OCI-LY1 (cell line): Measurements from ENCODE around the gene CDKN1C.

Experiments
- H2AFZ ChIP-seq: fragments of 200-600 bp; sonication (generic), shearing (Covaris generic); 2 replicates; pipeline ENCODE4 v1.6.0; 2014; ENCODE audit warnings: antibody characterized with exemption, mild to moderate bottlenecking, low read length
- H3F3A ChIP-seq: fragments of 200-600 bp; sonication (generic), shearing (Covaris generic); 2 replicates; pipeline ENCODE4 v1.6.0; 2014; ENCODE audit warnings: mild to moderate bottlenecking, antibody characterized with exemption, low read length, moderate library complexity; ENCODE audit not compliant: insufficient read depth
- H3K27ac ChIP-seq: fragments of 200-600 bp; sonication (generic); 2 replicates; pipeline ENCODE4 v1.5.1; 2014; ENCODE audit warnings: low read length, mixed run types, mild to moderate bottlenecking, low read depth; ENCODE audit not compliant: poor library complexity, severe bottlenecking
- H3K27me3 ChIP-seq: fragments of 200-600 bp; sonication (generic); 2 replicates; pipeline ENCODE4 v1.6.0; 2014; ENCODE audit warnings: antibody characterized with exemption, mild to moderate bottlenecking, low read length, moderate library complexity; ENCODE audit not compliant: insufficient read depth
- H3K36me3 ChIP-seq: fragments of 200-600 bp; sonication (generic); 2 replicates; pipeline ENCODE4 v1.6.1; 2014; ENCODE audit warnings: mild to moderate bottlenecking, antibody characterized with exemption, low read length, moderate library complexity, mixed read lengths; ENCODE audit not compliant: insufficient read depth
- H3K4me1 ChIP-seq: fragments of 200-600 bp; sonication (generic); 2 replicates; pipeline ENCODE4 v1.5.1; 2014; ENCODE audit warnings: mild to moderate bottlenecking, low read length, moderate library complexity; ENCODE audit not compliant: insufficient read depth, severe bottlenecking
- H3K4me2 ChIP-seq: fragments of 200-600 bp; sonication (generic), shearing (Covaris generic); 2 replicates; pipeline ENCODE4 v1.6.1; 2014; ENCODE audit warnings: low read length
- H3K4me3 ChIP-seq: fragments of 200-600 bp; sonication (generic); 2 replicates; pipeline ENCODE4 v1.5.1; 2014; ENCODE audit warnings: low read length, low read depth, mild to moderate bottlenecking, mixed read lengths; ENCODE audit not compliant: poor library complexity, severe bottlenecking
- H3K79me2 ChIP-seq: fragments of 200-600 bp; shearing (Covaris generic); 2 replicates; pipeline ENCODE4 v1.6.1; 2016; ENCODE audit warnings: mixed run types, low read length, mixed read lengths; ENCODE audit not compliant: insufficient read depth
- H3K9ac ChIP-seq: fragments of 200-600 bp; sonication (generic), shearing (Covaris generic); 2 replicates; pipeline ENCODE4 v1.6.1; 2014; ENCODE audit warnings: mild to moderate bottlenecking, low read length, mixed read lengths
- H3K9me2 ChIP-seq: fragments of 200-600 bp; sonication (generic), shearing (Covaris generic); 2 replicates; pipeline ENCODE4 v1.6.1; 2014; ENCODE audit warnings: low read depth, mild to moderate bottlenecking, low read length, mixed read lengths
- H3K9me3 ChIP-seq: fragments of 200-600 bp; shearing (Covaris generic); 2 replicates; pipeline ENCODE4 v1.6.1; 2014; ENCODE audit warnings: low read length, mixed read lengths
- H4K20me1 ChIP-seq: fragments of 200-600 bp; sonication (generic), shearing (Covaris generic); 2 replicates; pipeline ENCODE4 v1.6.0; 2016; ENCODE audit warnings: mild to moderate bottlenecking, low read length; ENCODE audit not compliant: insufficient read depth
- EZH2 ChIP-seq: fragments of 200-600 bp; sonication (generic), shearing (Covaris generic); IDR thresholded peaks from 2 replicates; pipeline ENCODE4 v1.8.0; 2017; ENCODE audit warnings: borderline replicate concordance, mixed run types, mild to moderate bottlenecking, antibody characterized with exemption, low read length, moderate library complexity, mixed read lengths
- TF ChIP-seq, protein P1 (sequence below): fragments of 200-600 bp; sonication (generic), shearing (Covaris generic); IDR thresholded peaks from 2 replicates; pipeline ENCODE4 v1.5.1; 2017; ENCODE audit warnings: mild to moderate bottlenecking, antibody characterized with exemption, low read length, moderate library complexity, mixed read lengths

CDKN1C gene

DNA sequence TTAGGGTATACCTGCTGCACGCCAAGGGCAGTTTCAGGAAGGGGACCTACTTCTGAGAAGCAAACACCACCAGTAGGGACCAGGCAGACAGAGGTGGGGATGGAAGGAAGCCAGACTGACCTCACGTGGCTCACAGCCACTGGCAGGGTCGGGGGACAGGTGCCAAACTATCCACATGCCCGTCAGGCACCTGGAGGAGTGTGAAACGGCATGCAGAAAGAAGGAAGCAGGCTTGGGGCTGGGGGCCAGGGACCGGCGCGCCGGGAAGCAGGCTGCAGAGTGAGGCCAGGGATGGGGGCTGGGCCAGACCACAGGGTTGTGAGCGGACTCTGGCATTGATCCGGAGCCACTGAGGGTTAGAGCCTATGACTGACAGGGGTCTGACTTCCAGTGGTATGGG, 47.5 kb downstream of the CDKN1C start:
- Histone ChIP-seq H2AFZ (no peak overlapping the region), H3K4me1 (no peaks in the 10 kb centered on the region), H3K27me3 (no peaks in the 10 kb centered on the region), H3K4me3 (no peak overlapping the region), H4K20me1 (no peaks in the 10 kb centered on the region), H3K79me2 (no peaks in the 10 kb centered on the region), H3K9me2 (no peaks in the 10 kb centered on the region), H3K36me3 (no peaks in the 10 kb centered on the region), H3F3A (no peaks in the 10 kb centered on the region), H3K9ac (no peak overlapping the region), H3K4me2 (no peak overlapping the region), H3K27ac (no peak overlapping the region), H3K9me3 (no peaks in the 10 kb centered on the region)
- no peak for TF ChIP-seq EZH2
- TF ChIP-seq, protein P1, sequence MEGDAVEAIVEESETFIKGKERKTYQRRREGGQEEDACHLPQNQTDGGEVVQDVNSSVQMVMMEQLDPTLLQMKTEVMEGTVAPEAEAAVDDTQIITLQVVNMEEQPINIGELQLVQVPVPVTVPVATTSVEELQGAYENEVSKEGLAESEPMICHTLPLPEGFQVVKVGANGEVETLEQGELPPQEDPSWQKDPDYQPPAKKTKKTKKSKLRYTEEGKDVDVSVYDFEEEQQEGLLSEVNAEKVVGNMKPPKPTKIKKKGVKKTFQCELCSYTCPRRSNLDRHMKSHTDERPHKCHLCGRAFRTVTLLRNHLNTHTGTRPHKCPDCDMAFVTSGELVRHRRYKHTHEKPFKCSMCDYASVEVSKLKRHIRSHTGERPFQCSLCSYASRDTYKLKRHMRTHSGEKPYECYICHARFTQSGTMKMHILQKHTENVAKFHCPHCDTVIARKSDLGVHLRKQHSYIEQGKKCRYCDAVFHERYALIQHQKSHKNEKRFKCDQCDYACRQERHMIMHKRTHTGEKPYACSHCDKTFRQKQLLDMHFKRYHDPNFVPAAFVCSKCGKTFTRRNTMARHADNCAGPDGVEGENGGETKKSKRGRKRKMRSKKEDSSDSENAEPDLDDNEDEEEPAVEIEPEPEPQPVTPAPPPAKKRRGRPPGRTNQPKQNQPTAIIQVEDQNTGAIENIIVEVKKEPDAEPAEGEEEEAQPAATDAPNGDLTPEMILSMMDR, result no peak

DNA sequence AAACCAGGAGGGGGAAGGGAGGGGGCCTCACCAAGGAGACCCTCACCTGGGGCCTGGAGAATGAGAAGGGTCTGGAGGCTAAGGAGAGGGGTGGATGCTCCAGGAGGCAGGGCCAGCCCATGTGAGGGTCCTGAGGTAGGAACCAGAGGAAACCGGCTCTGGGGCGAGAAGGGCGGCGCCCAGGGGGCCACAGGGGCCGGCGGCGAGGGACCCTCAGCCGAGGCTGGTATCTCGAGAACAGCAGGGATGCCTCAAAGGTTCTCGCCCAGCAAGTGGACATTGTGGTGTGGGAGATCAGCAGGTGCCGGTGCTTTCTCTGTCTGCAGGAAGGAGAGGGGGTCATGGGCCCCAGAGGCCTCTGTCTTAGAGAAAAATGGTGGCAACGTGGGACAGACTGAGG, 47.9 kb downstream of the CDKN1C start:
- H2AFZ ChIP-seq, result no peak overlapping the region
- no peak for TF ChIP-seq EZH2
- TF ChIP-seq, protein P1, result no peak
- no peaks in the 10 kb centered on the region for H3K9me3 ChIP-seq
- H3K79me2 ChIP-seq, result no peaks in the 10 kb centered on the region
- H3F3A ChIP-seq, result no peaks in the 10 kb centered on the region
- no peak overlapping the region for H3K4me2 ChIP-seq
- no peak overlapping the region for H3K4me3 ChIP-seq
- H3K27ac ChIP-seq, result no peak overlapping the region
- no peaks in the 10 kb centered on the region for H3K27me3 ChIP-seq
- no peaks in the 10 kb centered on the region for H3K4me1 ChIP-seq
- H3K9me2 ChIP-seq, result no peaks in the 10 kb centered on the region
- no peak overlapping the region for H3K9ac ChIP-seq
- no peaks in the 10 kb centered on the region for H4K20me1 ChIP-seq
- no peaks in the 10 kb centered on the region for H3K36me3 ChIP-seq

DNA sequence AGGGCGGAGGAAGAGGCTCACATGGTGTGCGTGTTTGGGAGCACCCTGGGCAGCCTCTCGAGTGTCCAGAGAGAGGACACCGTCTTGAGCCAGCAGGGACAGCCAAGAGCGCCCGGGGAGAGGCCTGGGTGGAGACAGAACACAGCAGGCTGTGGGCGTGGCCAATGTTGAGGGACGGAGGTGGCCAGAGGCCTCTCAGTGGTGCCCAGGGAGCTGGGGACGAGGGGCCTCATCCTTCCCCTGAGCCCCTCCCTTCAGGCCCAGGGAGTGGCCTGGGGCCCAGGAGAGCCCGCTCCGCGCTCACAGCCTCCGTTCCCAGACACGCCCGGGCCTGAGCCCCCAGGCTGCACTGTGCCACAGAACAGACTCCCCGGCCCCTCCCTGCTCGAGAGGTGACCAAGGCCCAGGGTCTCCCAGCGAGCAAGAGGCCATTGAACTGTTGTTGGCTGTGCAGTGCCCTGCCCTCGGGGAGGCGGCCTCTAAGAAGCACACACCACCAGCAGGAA, 48.4 kb downstream of the CDKN1C start:
- Histone ChIP-seq H3K4me1 (no peaks in the 10 kb centered on the region), H2AFZ (no peak overlapping the region)

More for the DNA sequence above, 48.4 kb downstream of the CDKN1C start:
- TF ChIP-seq EZH2, result no peak
- TF ChIP-seq, protein P1, result no peak
- Histone ChIP-seq H3K4me2 (no peak overlapping the region), H3K9ac (no peak overlapping the region), H3K36me3 (no peaks in the 10 kb centered on the region), H3K27ac (no peak overlapping the region), H3K9me3 (no peaks in the 10 kb centered on the region), H3K4me3 (no peak overlapping the region), H3K9me2 (no peaks in the 10 kb centered on the region), H3K27me3 (no peaks in the 10 kb centered on the region), H4K20me1 (no peaks in the 10 kb centered on the region), H3K79me2 (no peaks in the 10 kb centered on the region), H3F3A (no peaks in the 10 kb centered on the region)
